SK-N-SH treated with all-trans-retinoic acid at 6 μM for 48 hours (cell line): ENCODE results near the gene LYRM7.

Experiments used
- ARNTL ChIP-seq: fragments of 450-650 bp; formaldehyde crosslinking; IDR thresholded peaks from 2 replicates; pipeline ENCODE4 v1.5.0; 2020; ENCODE audit warnings: low read depth, mild to moderate bottlenecking, moderate library complexity, borderline replicate concordance
- ESRRG ChIP-seq: fragments of 250-450 bp; sonication (Bioruptor Pico); IDR thresholded peaks from 2 replicates; pipeline ENCODE4 v1.6.1; 2021; ENCODE audit warnings: mild to moderate bottlenecking
- RARB ChIP-seq: fragments of 250-450 bp; sonication (Bioruptor Pico); IDR thresholded peaks from 2 replicates; pipeline ENCODE4 v1.8.0; 2021; ENCODE audit warnings: mild to moderate bottlenecking, moderate library complexity
- TCF4 ChIP-seq: fragments of 250-450 bp; sonication (Bioruptor Pico); IDR thresholded peaks from 2 replicates; pipeline ENCODE4 v1.8.0; 2021; ENCODE audit warnings: mild to moderate bottlenecking, moderate library complexity, borderline replicate concordance
- TOX ChIP-seq: fragments of 250-450 bp; sonication (Bioruptor Pico); IDR thresholded peaks from 2 replicates; pipeline ENCODE4 v1.8.0; 2021; ENCODE audit warnings: mild to moderate bottlenecking, moderate library complexity, borderline replicate concordance
- ZC3H10 ChIP-seq: fragments of 250-450 bp; sonication (Bioruptor Pico); IDR thresholded peaks from 2 replicates; pipeline ENCODE4 v1.5.1; 2021; ENCODE audit warnings: mild to moderate bottlenecking, moderate library complexity
- ZFP3 ChIP-seq: fragments of 250-450 bp; sonication (Bioruptor Pico); IDR thresholded peaks from 2 replicates; pipeline ENCODE4 v1.5.0; 2020; ENCODE audit warnings: mild to moderate bottlenecking, moderate library complexity
- ZFP30 ChIP-seq: fragments of 450-650 bp; formaldehyde crosslinking; IDR thresholded peaks from 2 replicates; pipeline ENCODE4 v1.5.0; 2022; ENCODE audit warnings: mild to moderate bottlenecking, moderate library complexity
- ZNF70 ChIP-seq: fragments of 450-650 bp; formaldehyde crosslinking; IDR thresholded peaks from 2 replicates; pipeline ENCODE4 v1.5.0; 2020; ENCODE audit warnings: mild to moderate bottlenecking, moderate library complexity
- ZNF8 ChIP-seq: fragments of 450-650 bp; formaldehyde crosslinking; IDR thresholded peaks from 2 replicates; pipeline ENCODE4 v1.5.0; 2020; ENCODE audit warnings: mild to moderate bottlenecking, moderate library complexity
- TF ChIP-seq, protein P1 (sequence below): fragments of 250-450 bp; sonication (Bioruptor Pico); IDR thresholded peaks from 2 replicates; pipeline ENCODE4 v1.5.0; 2020; ENCODE audit warnings: mild to moderate bottlenecking, moderate library complexity
- TF ChIP-seq, protein P2 (sequence below): fragments of 250-450 bp; sonication (Bioruptor Pico); IDR thresholded peaks from 2 replicates; pipeline ENCODE4 v1.5.1; 2020; ENCODE audit warnings: low read depth, mild to moderate bottlenecking, moderate library complexity
- TF ChIP-seq, protein P3 (sequence below): fragments of 250-450 bp; sonication (Bioruptor Pico); IDR thresholded peaks from 2 replicates; pipeline ENCODE4 v1.8.0; 2020; ENCODE audit warnings: mild to moderate bottlenecking, moderate library complexity, borderline replicate concordance

GRCh38 chr5:131211669-131212068, 40.9 kb downstream of the LYRM7 start:
- TF ChIP-seq, protein P1, sequence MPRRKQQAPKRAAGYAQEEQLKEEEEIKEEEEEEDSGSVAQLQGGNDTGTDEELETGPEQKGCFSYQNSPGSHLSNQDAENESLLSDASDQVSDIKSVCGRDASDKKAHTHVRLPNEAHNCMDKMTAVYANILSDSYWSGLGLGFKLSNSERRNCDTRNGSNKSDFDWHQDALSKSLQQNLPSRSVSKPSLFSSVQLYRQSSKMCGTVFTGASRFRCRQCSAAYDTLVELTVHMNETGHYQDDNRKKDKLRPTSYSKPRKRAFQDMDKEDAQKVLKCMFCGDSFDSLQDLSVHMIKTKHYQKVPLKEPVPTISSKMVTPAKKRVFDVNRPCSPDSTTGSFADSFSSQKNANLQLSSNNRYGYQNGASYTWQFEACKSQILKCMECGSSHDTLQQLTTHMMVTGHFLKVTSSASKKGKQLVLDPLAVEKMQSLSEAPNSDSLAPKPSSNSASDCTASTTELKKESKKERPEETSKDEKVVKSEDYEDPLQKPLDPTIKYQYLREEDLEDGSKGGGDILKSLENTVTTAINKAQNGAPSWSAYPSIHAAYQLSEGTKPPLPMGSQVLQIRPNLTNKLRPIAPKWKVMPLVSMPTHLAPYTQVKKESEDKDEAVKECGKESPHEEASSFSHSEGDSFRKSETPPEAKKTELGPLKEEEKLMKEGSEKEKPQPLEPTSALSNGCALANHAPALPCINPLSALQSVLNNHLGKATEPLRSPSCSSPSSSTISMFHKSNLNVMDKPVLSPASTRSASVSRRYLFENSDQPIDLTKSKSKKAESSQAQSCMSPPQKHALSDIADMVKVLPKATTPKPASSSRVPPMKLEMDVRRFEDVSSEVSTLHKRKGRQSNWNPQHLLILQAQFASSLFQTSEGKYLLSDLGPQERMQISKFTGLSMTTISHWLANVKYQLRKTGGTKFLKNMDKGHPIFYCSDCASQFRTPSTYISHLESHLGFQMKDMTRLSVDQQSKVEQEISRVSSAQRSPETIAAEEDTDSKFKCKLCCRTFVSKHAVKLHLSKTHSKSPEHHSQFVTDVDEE = no peak
- TF ChIP-seq ZNF70 (CRISPR knock-in tag) = no peak
- TF ChIP-seq ZFP3 (CRISPR knock-in tag) = no peak
- TF ChIP-seq ZC3H10 (CRISPR knock-in tag) = no peak
- TF ChIP-seq RARB = no peak
- TF ChIP-seq ESRRG (CRISPR knock-in tag) = no peak
- TF ChIP-seq ZFP30 (CRISPR knock-in tag) = no peak
- no peak for TF ChIP-seq TOX (CRISPR knock-in tag)
- TF ChIP-seq, protein P2, sequence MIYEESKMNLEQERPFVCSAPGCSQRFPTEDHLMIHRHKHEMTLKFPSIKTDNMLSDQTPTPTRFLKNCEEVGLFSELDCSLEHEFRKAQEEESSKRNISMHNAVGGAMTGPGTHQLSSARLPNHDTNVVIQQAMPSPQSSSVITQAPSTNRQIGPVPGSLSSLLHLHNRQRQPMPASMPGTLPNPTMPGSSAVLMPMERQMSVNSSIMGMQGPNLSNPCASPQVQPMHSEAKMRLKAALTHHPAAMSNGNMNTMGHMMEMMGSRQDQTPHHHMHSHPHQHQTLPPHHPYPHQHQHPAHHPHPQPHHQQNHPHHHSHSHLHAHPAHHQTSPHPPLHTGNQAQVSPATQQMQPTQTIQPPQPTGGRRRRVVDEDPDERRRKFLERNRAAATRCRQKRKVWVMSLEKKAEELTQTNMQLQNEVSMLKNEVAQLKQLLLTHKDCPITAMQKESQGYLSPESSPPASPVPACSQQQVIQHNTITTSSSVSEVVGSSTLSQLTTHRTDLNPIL (CRISPR knock-in tag) = no peak
- TF ChIP-seq, protein P3, sequence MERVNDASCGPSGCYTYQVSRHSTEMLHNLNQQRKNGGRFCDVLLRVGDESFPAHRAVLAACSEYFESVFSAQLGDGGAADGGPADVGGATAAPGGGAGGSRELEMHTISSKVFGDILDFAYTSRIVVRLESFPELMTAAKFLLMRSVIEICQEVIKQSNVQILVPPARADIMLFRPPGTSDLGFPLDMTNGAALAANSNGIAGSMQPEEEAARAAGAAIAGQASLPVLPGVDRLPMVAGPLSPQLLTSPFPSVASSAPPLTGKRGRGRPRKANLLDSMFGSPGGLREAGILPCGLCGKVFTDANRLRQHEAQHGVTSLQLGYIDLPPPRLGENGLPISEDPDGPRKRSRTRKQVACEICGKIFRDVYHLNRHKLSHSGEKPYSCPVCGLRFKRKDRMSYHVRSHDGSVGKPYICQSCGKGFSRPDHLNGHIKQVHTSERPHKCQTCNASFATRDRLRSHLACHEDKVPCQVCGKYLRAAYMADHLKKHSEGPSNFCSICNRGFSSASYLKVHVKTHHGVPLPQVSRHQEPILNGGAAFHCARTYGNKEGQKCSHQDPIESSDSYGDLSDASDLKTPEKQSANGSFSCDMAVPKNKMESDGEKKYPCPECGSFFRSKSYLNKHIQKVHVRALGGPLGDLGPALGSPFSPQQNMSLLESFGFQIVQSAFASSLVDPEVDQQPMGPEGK (CRISPR knock-in tag) = no peak
- no peak for TF ChIP-seq ARNTL (CRISPR knock-in tag)
- TF ChIP-seq TCF4 = no peak
- TF ChIP-seq ZNF8 = no peak
